ENCODE results near the gene GALK1. TPM values are rescaled to one million over a fixed set of nuclear protein-coding genes. Genes with fewer than 3 reads are reported as not detected.

Gene GALK1
- polyA plus RNA-seq, 3 donors = 44.8 to 108 (median 84.3) TPM

GRCh38 chr17:75722076-75722475 lies 42.9 kb downstream of the GALK1 start:
- peaks cover 9% of the 10 kb centered on the region for H3K4me1 Mint-ChIP-seq
- Histone ChIP-seq H2AFZ (ENCODE audit: insufficient read depth, low read depth, low read length, poor library complexity, severe bottlenecking) (no peak overlapping the region), H3K27me3 (ENCODE audit: control insufficient read depth in 2 of 2, insufficient read depth in 2 of 2, low read length in 2 of 2) (peaks cover 17 to 36% of the 10 kb centered on the region in 2 donors), H3K27ac (ENCODE audit: low read depth in 1 of 2, low read length in 2 of 2) (no peak overlapping the region), H3K4me1 (ENCODE audit: control insufficient read depth in 1 of 2, insufficient read depth in 2 of 2, low read length in 2 of 2) (peaks cover 7 to 14% of the 10 kb centered on the region in 2 donors), H3K36me3 (replicated peaks in 1 of 2; ENCODE audit: control insufficient read depth in 1 of 2, insufficient read depth in 2 of 2, low read length in 2 of 2) (no peaks in the 10 kb centered on the region), H3K79me2 (ENCODE audit: insufficient read depth, low read length) (no peaks in the 10 kb centered on the region), H4K20me1 (ENCODE audit: insufficient read depth, low read length) (no peaks in the 10 kb centered on the region), H3K9ac (ENCODE audit: insufficient read depth, low read length, poor library complexity, severe bottlenecking) (no peak overlapping the region), H3K4me2 (replicated peaks; ENCODE audit: extremely low read depth, low read length, poor library complexity, severe bottlenecking) (no peak overlapping the region), H3K4me3 (replicated peaks in 1 of 3; ENCODE audit: low read depth in 2 of 3, low read length in 3 of 3) (no peak overlapping the region), H3K9me3 (replicated peaks in 1 of 2; ENCODE audit: control insufficient read depth in 1 of 2, insufficient read depth in 1 of 2, low read length in 2 of 2) (no peaks in the 10 kb centered on the region)
- peak overlapping the region in 1 of 2 donors; percentile 79 for H3K4me3 Mint-ChIP-seq
- TF ChIP-seq CTCF (IDR thresholded peaks at IDR 0.05) = no peak
- peaks cover 3 to 5% of the 10 kb centered on the region in 2 donors for H3K36me3 Mint-ChIP-seq
- intact Hi-C loops (cut with micrococcal nuclease) = no loop called here
- no peak overlapping the region for H3K27ac Mint-ChIP-seq
- no peak for DNase-seq
- 94% methylated on average over 4 of the region's 5 CpGs for WGBS (ENCODE audit: insufficient coverage)
- H3K27me3 Mint-ChIP-seq (ENCODE audit: low read depth in 3 of 3) = peaks cover 37 to 52% (median 38%) of the 10 kb centered on the region in 3 donors
- H3K9me3 Mint-ChIP-seq = peaks cover 0 to 8% (median 3%) of the 10 kb centered on the region in 7 donors

- H3K27me3 Mint-ChIP-seq (ENCODE audit: low read depth in 3 of 3) = peaks cover 37 to 54% (median 42%) of the 10 kb centered on the region in 3 donors
- H2AFZ ChIP-seq (ENCODE audit: insufficient read depth, low read depth, low read length, poor library complexity, severe bottlenecking) = peak overlapping the region; percentile 74
Measured at GRCh38 chr17:75721463-75722011, 43.5 kb downstream of the GALK1 start.

More at GRCh38 chr17:75721463-75722011, 43.5 kb downstream of the GALK1 start:
- Histone ChIP-seq H3K27ac (ENCODE audit: low read depth in 1 of 2, low read length in 2 of 2) (no peak overlapping the region), H3K4me1 (ENCODE audit: control insufficient read depth in 1 of 2, insufficient read depth in 2 of 2, low read length in 2 of 2) (peaks cover 7 to 14% of the 10 kb centered on the region in 2 donors), H3K4me2 (replicated peaks; ENCODE audit: extremely low read depth, low read length, poor library complexity, severe bottlenecking) (peak overlapping the region; percentile 72), H3K79me2 (ENCODE audit: insufficient read depth, low read length) (no peaks in the 10 kb centered on the region), H3K4me3 (replicated peaks in 1 of 3; ENCODE audit: low read depth in 2 of 3, low read length in 3 of 3) (peak overlapping the region in 1 of 3 experiments; percentile 69), H3K36me3 (replicated peaks in 1 of 2; ENCODE audit: control insufficient read depth in 1 of 2, insufficient read depth in 2 of 2, low read length in 2 of 2) (no peaks in the 10 kb centered on the region), H3K9me3 (replicated peaks in 1 of 2; ENCODE audit: control insufficient read depth in 1 of 2, insufficient read depth in 1 of 2, low read length in 2 of 2) (no peaks in the 10 kb centered on the region), H3K27me3 (ENCODE audit: control insufficient read depth in 2 of 2, insufficient read depth in 2 of 2, low read length in 2 of 2) (peaks cover 17 to 36% of the 10 kb centered on the region in 2 donors), H3K9ac (ENCODE audit: insufficient read depth, low read length, poor library complexity, severe bottlenecking) (no peak overlapping the region), H4K20me1 (ENCODE audit: insufficient read depth, low read length) (no peaks in the 10 kb centered on the region)
- intact Hi-C loops (cut with micrococcal nuclease) = no loop called here
- 40% methylated on average over 29 of the region's 33 CpGs for WGBS (ENCODE audit: insufficient coverage)
- Mint-ChIP-seq H3K4me3 (peak overlapping the region in 1 of 2 donors; percentile 79), H3K9me3 (peaks cover 0 to 8% (median 3%) of the 10 kb centered on the region in 7 donors), H3K27ac (no peak overlapping the region), H3K4me1 (peaks cover 9% of the 10 kb centered on the region), H3K36me3 (peaks cover 3 to 5% of the 10 kb centered on the region in 2 donors)
- DNase-seq = no peak
- TF ChIP-seq CTCF (IDR thresholded peaks at IDR 0.05) = no peak
